HepG2 (cell line): ENCODE data around the gene MAB21L4. TPM values are rescaled to one million over a fixed set of nuclear protein-coding genes. Genes with fewer than 3 reads are reported as not detected.

ENCODE experiments used
- ATF7 ChIP-seq, 2 experiments: fragments of 450-650 bp in 1 of 2; sonication (generic) in 1 of 2; formaldehyde crosslinking in 1 of 2; IDR thresholded peaks; 2 replicates each; pipeline versions ENCODE4 v1.4.0 to v1.6.1; 2016 to 2020; ENCODE audit warnings: antibody characterized with exemption in 1 of 2, mild to moderate bottlenecking in 1 of 2, missing genetic modification reagents in 1 of 2
- BRD4 ChIP-seq: sonication (generic); formaldehyde crosslinking; IDR thresholded peaks from 2 replicates; pipeline ENCODE4 v1.4.0; 2020; ENCODE audit warnings: missing genetic modification reagents
- CCAR2 ChIP-seq: fragments of 200-400 bp; formaldehyde crosslinking; optimal IDR thresholded peaks from 2 replicates; pipeline ENCODE3; 2018; ENCODE audit warnings: low read depth, mild to moderate bottlenecking, low read length, moderate library complexity
- E2F2 ChIP-seq: sonication (generic); formaldehyde crosslinking; IDR thresholded peaks from 2 replicates; pipeline ENCODE4 v1.4.0; 2020; ENCODE audit warnings: missing genetic modification reagents, borderline replicate concordance
- EHMT2 ChIP-seq: fragments of 200-600 bp; sonication (generic); IDR thresholded peaks from 2 replicates; pipeline ENCODE4 v1.7.0; 2017; ENCODE audit warnings: antibody characterized with exemption, low read depth, low read length, borderline replicate concordance
- KDM3A ChIP-seq: IDR thresholded peaks from 2 replicates; pipeline ENCODE4 v1.6.1; 2018; ENCODE audit warnings: low read depth, missing compliant biosample characterization
- MYPOP ChIP-seq: sonication (generic); formaldehyde crosslinking; IDR thresholded peaks from 2 replicates; pipeline ENCODE4 v1.8.1; 2023; ENCODE audit warnings: mild to moderate bottlenecking, moderate library complexity, missing genetic modification reagents
- SNRNP70 ChIP-seq: fragments of 200-400 bp; formaldehyde crosslinking; IDR thresholded peaks from 2 replicates; pipeline ENCODE4 v1.6.1; 2017; ENCODE audit warnings: mild to moderate bottlenecking, low read depth, low read length, moderate library complexity
- SP5 ChIP-seq: IDR thresholded peaks from 2 replicates; pipeline ENCODE4 v1.6.1; 2016; ENCODE audit warnings: low read depth, borderline replicate concordance
- ZNF205 ChIP-seq: IDR thresholded peaks from 2 replicates; pipeline ENCODE4 v1.6.1; 2018; ENCODE audit warnings: missing biosample characterization, missing genetic modification reagents
- ZNF558 ChIP-seq: sonication (generic); formaldehyde crosslinking; IDR thresholded peaks from 2 replicates; pipeline ENCODE4 v1.9.0; 2022; ENCODE audit warnings: mild to moderate bottlenecking, missing genetic modification reagents, borderline replicate concordance
- ZNF761 ChIP-seq: sonication (generic); formaldehyde crosslinking; conservative IDR thresholded peaks from 2 replicates; pipeline ENCODE4 v1.4.0; 2020; ENCODE audit warnings: mild to moderate bottlenecking, missing genetic modification reagents
- ZNF780A ChIP-seq: sonication (generic); formaldehyde crosslinking; IDR thresholded peaks from 2 replicates; pipeline ENCODE4 v1.8.0; 2022; ENCODE audit warnings: mild to moderate bottlenecking, missing genetic modification reagents, moderate library complexity
- polyA plus RNA-seq, 8 experiments: library from polyadenylated mRNA; depleted of rRNA in 3 of 8; stranded (reverse) in 7 of 8; unstranded in 1 of 8; fragments of >200 nt; fragmentation: Illumina TruSeq in 4 of 8; extraction: Trizol in 4 of 8; gene quantifications; 2 replicates each; pipeline versions ENCODE4 v1.2.1 to v1.2.3, GENCODE V29; 2011 to 2016; ENCODE audit warnings: low read depth in 4 of 8, missing spikeins in 1 of 8, mixed read lengths in 1 of 8; ENCODE audit not compliant: insufficient read depth in 1 of 8
- total RNA-seq, 5 experiments: library from RNA; depleted of rRNA; stranded (reverse); fragments of >200 nt; fragmentation: Illumina TruSeq; extraction: Trizol; gene quantifications; 2 replicates each; pipeline ENCODE4 v1.2.3, GENCODE V29; 2016; ENCODE audit warnings: low read depth in 1 of 5
- TF ChIP-seq, protein P1 (sequence below): sonication (generic); formaldehyde crosslinking; IDR thresholded peaks from 2 replicates; pipeline ENCODE4 v1.9.0; 2021; ENCODE audit warnings: mild to moderate bottlenecking, missing genetic modification reagents
- TF ChIP-seq, protein P2 (sequence below): sonication (generic); formaldehyde crosslinking; IDR thresholded peaks from 2 replicates; pipeline ENCODE4 v1.8.1; 2023; ENCODE audit warnings: mild to moderate bottlenecking, missing genetic modification reagents

MAB21L4 gene
- total and polyA plus RNA-seq, 2 of the 13 experiments (the other 11 are each of a cell fraction or from before 2014, with no cell fraction given): 3.0 to 14.0 TPM

GRCh38 chr2:240873805-240874714 lies 21.9 kb downstream of the MAB21L4 start (continued):
- TF ChIP-seq, protein P1, sequence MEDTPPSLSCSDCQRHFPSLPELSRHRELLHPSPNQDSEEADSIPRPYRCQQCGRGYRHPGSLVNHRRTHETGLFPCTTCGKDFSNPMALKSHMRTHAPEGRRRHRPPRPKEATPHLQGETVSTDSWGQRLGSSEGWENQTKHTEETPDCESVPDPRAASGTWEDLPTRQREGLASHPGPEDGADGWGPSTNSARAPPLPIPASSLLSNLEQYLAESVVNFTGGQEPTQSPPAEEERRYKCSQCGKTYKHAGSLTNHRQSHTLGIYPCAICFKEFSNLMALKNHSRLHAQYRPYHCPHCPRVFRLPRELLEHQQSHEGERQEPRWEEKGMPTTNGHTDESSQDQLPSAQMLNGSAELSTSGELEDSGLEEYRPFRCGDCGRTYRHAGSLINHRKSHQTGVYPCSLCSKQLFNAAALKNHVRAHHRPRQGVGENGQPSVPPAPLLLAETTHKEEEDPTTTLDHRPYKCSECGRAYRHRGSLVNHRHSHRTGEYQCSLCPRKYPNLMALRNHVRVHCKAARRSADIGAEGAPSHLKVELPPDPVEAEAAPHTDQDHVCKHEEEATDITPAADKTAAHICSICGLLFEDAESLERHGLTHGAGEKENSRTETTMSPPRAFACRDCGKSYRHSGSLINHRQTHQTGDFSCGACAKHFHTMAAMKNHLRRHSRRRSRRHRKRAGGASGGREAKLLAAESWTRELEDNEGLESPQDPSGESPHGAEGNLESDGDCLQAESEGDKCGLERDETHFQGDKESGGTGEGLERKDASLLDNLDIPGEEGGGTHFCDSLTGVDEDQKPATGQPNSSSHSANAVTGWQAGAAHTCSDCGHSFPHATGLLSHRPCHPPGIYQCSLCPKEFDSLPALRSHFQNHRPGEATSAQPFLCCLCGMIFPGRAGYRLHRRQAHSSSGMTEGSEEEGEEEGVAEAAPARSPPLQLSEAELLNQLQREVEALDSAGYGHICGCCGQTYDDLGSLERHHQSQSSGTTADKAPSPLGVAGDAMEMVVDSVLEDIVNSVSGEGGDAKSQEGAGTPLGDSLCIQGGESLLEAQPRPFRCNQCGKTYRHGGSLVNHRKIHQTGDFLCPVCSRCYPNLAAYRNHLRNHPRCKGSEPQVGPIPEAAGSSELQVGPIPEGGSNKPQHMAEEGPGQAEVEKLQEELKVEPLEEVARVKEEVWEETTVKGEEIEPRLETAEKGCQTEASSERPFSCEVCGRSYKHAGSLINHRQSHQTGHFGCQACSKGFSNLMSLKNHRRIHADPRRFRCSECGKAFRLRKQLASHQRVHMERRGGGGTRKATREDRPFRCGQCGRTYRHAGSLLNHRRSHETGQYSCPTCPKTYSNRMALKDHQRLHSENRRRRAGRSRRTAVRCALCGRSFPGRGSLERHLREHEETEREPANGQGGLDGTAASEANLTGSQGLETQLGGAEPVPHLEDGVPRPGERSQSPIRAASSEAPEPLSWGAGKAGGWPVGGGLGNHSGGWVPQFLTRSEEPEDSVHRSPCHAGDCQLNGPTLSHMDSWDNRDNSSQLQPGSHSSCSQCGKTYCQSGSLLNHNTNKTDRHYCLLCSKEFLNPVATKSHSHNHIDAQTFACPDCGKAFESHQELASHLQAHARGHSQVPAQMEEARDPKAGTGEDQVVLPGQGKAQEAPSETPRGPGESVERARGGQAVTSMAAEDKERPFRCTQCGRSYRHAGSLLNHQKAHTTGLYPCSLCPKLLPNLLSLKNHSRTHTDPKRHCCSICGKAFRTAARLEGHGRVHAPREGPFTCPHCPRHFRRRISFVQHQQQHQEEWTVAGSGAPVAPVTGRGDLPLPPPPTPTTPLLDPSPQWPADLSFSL (CRISPR knock-in tag): no peak
- 0 out of 2 replicates have a peak, but pooled peaks have one; percentile 48 for TF ChIP-seq ZNF761 (CRISPR knock-in tag)
- TF ChIP-seq BRD4 (CRISPR knock-in tag): 0 out of 2 replicates have a peak, but pooled peaks have one; percentile 67
- peak; percentile 22; the same call in 1 of the 2 replicates for TF ChIP-seq ZNF558 (CRISPR knock-in tag)
- TF ChIP-seq ZNF780A (CRISPR knock-in tag): no peak
- TF ChIP-seq ZNF205 (CRISPR knock-in tag): peak; percentile 91
- TF ChIP-seq SNRNP70: no peak
- TF ChIP-seq EHMT2: no peak
- no peak; the same call in 1 of the 2 replicates for TF ChIP-seq E2F2 (CRISPR knock-in tag)
- TF ChIP-seq KDM3A (CRISPR knock-in tag): peak; percentile 93
- TF ChIP-seq, protein P2, sequence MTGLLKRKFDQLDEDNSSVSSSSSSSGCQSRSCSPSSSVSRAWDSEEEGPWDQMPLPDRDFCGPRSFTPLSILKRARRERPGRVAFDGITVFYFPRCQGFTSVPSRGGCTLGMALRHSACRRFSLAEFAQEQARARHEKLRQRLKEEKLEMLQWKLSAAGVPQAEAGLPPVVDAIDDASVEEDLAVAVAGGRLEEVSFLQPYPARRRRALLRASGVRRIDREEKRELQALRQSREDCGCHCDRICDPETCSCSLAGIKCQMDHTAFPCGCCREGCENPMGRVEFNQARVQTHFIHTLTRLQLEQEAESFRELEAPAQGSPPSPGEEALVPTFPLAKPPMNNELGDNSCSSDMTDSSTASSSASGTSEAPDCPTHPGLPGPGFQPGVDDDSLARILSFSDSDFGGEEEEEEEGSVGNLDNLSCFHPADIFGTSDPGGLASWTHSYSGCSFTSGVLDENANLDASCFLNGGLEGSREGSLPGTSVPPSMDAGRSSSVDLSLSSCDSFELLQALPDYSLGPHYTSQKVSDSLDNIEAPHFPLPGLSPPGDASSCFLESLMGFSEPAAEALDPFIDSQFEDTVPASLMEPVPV (CRISPR knock-in tag): no peak
- no peak for TF ChIP-seq ATF7 (IDR thresholded peaks at IDR 0.05)
- peak; percentile 76; the same call in 1 of the 2 replicates for TF ChIP-seq ATF7 (CRISPR knock-in tag; IDR thresholded peaks at IDR 0.05)
- TF ChIP-seq CCAR2: no peak
- peak; percentile 98 for TF ChIP-seq SP5 (CRISPR knock-in tag)
- TF ChIP-seq MYPOP (CRISPR knock-in tag): peak; percentile 76; the same call in 1 of the 2 replicates
